ENCODE data around the gene SLU7.

DNA sequence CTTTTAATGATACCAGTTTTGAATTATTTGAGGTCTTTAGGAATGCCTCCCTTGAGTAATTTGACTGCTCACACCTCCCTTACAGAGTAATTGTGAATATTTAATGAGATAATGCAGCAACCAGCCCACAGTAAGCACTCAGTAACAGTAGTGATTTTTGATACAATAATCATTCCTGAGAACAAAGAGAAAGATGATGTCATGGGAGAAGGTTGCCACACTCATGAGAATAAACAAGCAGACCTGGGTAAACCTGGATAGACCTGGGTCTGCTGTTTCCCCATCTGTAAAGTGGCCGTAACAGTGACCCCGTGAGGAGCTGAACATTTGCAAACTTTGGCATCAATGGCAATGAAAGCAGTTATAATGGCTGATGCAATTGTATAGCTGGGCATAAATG is 52.7 kb downstream of the SLU7 start:
- TF ChIP-seq, protein P1, sequence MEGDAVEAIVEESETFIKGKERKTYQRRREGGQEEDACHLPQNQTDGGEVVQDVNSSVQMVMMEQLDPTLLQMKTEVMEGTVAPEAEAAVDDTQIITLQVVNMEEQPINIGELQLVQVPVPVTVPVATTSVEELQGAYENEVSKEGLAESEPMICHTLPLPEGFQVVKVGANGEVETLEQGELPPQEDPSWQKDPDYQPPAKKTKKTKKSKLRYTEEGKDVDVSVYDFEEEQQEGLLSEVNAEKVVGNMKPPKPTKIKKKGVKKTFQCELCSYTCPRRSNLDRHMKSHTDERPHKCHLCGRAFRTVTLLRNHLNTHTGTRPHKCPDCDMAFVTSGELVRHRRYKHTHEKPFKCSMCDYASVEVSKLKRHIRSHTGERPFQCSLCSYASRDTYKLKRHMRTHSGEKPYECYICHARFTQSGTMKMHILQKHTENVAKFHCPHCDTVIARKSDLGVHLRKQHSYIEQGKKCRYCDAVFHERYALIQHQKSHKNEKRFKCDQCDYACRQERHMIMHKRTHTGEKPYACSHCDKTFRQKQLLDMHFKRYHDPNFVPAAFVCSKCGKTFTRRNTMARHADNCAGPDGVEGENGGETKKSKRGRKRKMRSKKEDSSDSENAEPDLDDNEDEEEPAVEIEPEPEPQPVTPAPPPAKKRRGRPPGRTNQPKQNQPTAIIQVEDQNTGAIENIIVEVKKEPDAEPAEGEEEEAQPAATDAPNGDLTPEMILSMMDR (IDR thresholded peaks at IDR 0.05 in 2 of 3, conservative IDR thresholded peaks at IDR 0.05 in 1 of 3; ENCODE audit: borderline replicate concordance in 1 of 3, insufficient read depth in 1 of 3, low read depth in 2 of 3, low read length in 2 of 3) = no peak
- TF ChIP-seq POLR2A (IDR thresholded peaks at IDR 0.05; ENCODE audit: borderline replicate concordance, extremely low read depth, insufficient read depth, insufficient read length) = no peak
- TF ChIP-seq EZH2 (IDR thresholded peaks at IDR 0.05) = no peak
- TF ChIP-seq, protein P2, sequence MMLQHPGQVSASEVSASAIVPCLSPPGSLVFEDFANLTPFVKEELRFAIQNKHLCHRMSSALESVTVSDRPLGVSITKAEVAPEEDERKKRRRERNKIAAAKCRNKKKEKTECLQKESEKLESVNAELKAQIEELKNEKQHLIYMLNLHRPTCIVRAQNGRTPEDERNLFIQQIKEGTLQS (IDR thresholded peaks at IDR 0.05) = no peak
- no peak for TF ChIP-seq YY1 (IDR thresholded peaks at IDR 0.05; ENCODE audit: extremely low read depth, insufficient replicate concordance, low read depth, low read length)
- TF ChIP-seq CEBPB (IDR thresholded peaks at IDR 0.05; ENCODE audit: low read depth) = no peak
- TF ChIP-seq, protein P3, sequence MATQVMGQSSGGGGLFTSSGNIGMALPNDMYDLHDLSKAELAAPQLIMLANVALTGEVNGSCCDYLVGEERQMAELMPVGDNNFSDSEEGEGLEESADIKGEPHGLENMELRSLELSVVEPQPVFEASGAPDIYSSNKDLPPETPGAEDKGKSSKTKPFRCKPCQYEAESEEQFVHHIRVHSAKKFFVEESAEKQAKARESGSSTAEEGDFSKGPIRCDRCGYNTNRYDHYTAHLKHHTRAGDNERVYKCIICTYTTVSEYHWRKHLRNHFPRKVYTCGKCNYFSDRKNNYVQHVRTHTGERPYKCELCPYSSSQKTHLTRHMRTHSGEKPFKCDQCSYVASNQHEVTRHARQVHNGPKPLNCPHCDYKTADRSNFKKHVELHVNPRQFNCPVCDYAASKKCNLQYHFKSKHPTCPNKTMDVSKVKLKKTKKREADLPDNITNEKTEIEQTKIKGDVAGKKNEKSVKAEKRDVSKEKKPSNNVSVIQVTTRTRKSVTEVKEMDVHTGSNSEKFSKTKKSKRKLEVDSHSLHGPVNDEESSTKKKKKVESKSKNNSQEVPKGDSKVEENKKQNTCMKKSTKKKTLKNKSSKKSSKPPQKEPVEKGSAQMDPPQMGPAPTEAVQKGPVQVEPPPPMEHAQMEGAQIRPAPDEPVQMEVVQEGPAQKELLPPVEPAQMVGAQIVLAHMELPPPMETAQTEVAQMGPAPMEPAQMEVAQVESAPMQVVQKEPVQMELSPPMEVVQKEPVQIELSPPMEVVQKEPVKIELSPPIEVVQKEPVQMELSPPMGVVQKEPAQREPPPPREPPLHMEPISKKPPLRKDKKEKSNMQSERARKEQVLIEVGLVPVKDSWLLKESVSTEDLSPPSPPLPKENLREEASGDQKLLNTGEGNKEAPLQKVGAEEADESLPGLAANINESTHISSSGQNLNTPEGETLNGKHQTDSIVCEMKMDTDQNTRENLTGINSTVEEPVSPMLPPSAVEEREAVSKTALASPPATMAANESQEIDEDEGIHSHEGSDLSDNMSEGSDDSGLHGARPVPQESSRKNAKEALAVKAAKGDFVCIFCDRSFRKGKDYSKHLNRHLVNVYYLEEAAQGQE (IDR thresholded peaks at IDR 0.05; ENCODE audit: low read depth) = no peak
- no peak for TF ChIP-seq JUND (IDR thresholded peaks at IDR 0.05)
- no peak for TF ChIP-seq POLR2AphosphoS5 (IDR thresholded peaks at IDR 0.05; ENCODE audit: low read depth, low read length)
- TF ChIP-seq, protein P4, sequence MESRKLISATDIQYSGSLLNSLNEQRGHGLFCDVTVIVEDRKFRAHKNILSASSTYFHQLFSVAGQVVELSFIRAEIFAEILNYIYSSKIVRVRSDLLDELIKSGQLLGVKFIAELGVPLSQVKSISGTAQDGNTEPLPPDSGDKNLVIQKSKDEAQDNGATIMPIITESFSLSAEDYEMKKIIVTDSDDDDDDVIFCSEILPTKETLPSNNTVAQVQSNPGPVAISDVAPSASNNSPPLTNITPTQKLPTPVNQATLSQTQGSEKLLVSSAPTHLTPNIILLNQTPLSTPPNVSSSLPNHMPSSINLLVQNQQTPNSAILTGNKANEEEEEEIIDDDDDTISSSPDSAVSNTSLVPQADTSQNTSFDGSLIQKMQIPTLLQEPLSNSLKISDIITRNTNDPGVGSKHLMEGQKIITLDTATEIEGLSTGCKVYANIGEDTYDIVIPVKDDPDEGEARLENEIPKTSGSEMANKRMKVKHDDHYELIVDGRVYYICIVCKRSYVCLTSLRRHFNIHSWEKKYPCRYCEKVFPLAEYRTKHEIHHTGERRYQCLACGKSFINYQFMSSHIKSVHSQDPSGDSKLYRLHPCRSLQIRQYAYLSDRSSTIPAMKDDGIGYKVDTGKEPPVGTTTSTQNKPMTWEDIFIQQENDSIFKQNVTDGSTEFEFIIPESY (IDR thresholded peaks at IDR 0.05; ENCODE audit: extremely low read depth, insufficient replicate concordance, low read length) = no peak
- no peak for TF ChIP-seq SP1 (IDR thresholded peaks at IDR 0.05; ENCODE audit: low read depth)
- TF ChIP-seq, protein P5, sequence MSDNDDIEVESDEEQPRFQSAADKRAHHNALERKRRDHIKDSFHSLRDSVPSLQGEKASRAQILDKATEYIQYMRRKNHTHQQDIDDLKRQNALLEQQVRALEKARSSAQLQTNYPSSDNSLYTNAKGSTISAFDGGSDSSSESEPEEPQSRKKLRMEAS (IDR thresholded peaks at IDR 0.05) = no peak
- TF ChIP-seq EGR1 (IDR thresholded peaks at IDR 0.05; ENCODE audit: low read depth) = no peak
